ENCODE data around the gene HOXA11. TPM values are rescaled to one million over a fixed set of nuclear protein-coding genes. Genes with fewer than 3 reads are reported as not detected.

Gene HOXA11
- total and polyA plus RNA-seq, 4 donors, result 0.13 to 0.81 TPM; not detected in 2

GRCh38 chr7:27202018-27202861, 17.2 kb upstream of the HOXA11 start:
- DNase-seq (peak in 1 of 2 donors; percentile 31), ATAC-seq (ENCODE audit: low FRiP score) (no peak)
- 26 to 34% methylated on average over 30 of the region's 30 CpGs for WGBS, 2 donors
- intact Hi-C loops (cut with DNase I), result loop anchor here in 1 of 2 donors (5.0 kb wide), 1 partner anchor 890 kb away; no protein-coding TSS in a partner anchor
- Histone ChIP-seq H3K36me3 (ENCODE audit: control insufficient read depth in 1 of 2, insufficient read depth in 2 of 2, low read length in 1 of 2) (no peaks in the 10 kb centered on the region), H3K4me1 (ENCODE audit: control insufficient read depth in 1 of 2, insufficient read depth in 2 of 2, low read length in 2 of 2) (no peaks in the 10 kb centered on the region), H3K4me3 (ENCODE audit: low read length in 2 of 2) (no peak overlapping the region), H3K9me3 (ENCODE audit: control insufficient read depth, low read length) (no peaks in the 10 kb centered on the region), H3K27ac (ENCODE audit: low read depth in 1 of 2, low read length in 2 of 2) (no peak overlapping the region), H3K27me3 (ENCODE audit: control insufficient read depth in 1 of 2, insufficient read depth in 2 of 2, low read length in 1 of 2) (peaks cover 0 to 2% of the 10 kb centered on the region in 2 donors)

GRCh38 chr7:27201580-27202017, 16.6 kb upstream of the HOXA11 start:
- Histone ChIP-seq H3K9me3 (ENCODE audit: control insufficient read depth, low read length) (no peaks in the 10 kb centered on the region), H3K4me3 (ENCODE audit: low read length in 2 of 2) (no peak overlapping the region), H3K4me1 (ENCODE audit: control insufficient read depth in 1 of 2, insufficient read depth in 2 of 2, low read length in 2 of 2) (no peaks in the 10 kb centered on the region), H3K27me3 (ENCODE audit: control insufficient read depth in 1 of 2, insufficient read depth in 2 of 2, low read length in 1 of 2) (peaks cover 0 to 2% of the 10 kb centered on the region in 2 donors), H3K36me3 (ENCODE audit: control insufficient read depth in 1 of 2, insufficient read depth in 2 of 2, low read length in 1 of 2) (no peaks in the 10 kb centered on the region), H3K27ac (ENCODE audit: low read depth in 1 of 2, low read length in 2 of 2) (no peak overlapping the region)
- WGBS, 2 donors, result 34 to 59% methylated on average over 4 of the region's 4 CpGs
- DNase-seq (peak in 1 of 2 donors; percentile 47), ATAC-seq (ENCODE audit: low FRiP score) (no peak)
- intact Hi-C loops (cut with DNase I), result loop anchor here in 1 of 2 donors (5.0 kb wide), 1 partner anchor 891 kb away; no protein-coding TSS in a partner anchor

GRCh38 chr7:27200761-27201579, 15.9 kb upstream of the HOXA11 start:
- peaks cover 0 to 2% of the 10 kb centered on the region in 2 donors for H3K27me3 ChIP-seq (ENCODE audit: control insufficient read depth in 1 of 2, insufficient read depth in 2 of 2, low read length in 1 of 2)
- H3K9me3 ChIP-seq (ENCODE audit: control insufficient read depth, low read length), result no peaks in the 10 kb centered on the region
- H3K36me3 ChIP-seq (ENCODE audit: control insufficient read depth in 1 of 2, insufficient read depth in 2 of 2, low read length in 1 of 2), result no peaks in the 10 kb centered on the region
- no peak for ATAC-seq (ENCODE audit: low FRiP score)
- H3K27ac ChIP-seq (ENCODE audit: low read depth in 1 of 2, low read length in 2 of 2), result no peak overlapping the region
- H3K4me1 ChIP-seq (ENCODE audit: control insufficient read depth in 1 of 2, insufficient read depth in 2 of 2, low read length in 2 of 2), result no peaks in the 10 kb centered on the region
- intact Hi-C loops (cut with DNase I), result loop anchor here in 1 of 2 donors (5.0 kb wide), 1 partner anchor 891 kb away; no protein-coding TSS in a partner anchor
- DNase-seq, result peak in 1 of 2 donors; percentile 36
- no peak overlapping the region for H3K4me3 ChIP-seq (ENCODE audit: low read length in 2 of 2)
- 19 to 26% methylated on average over 14 of the region's 14 CpGs for WGBS, 2 donors

GRCh38 chr7:27199849-27200760, 15.1 kb upstream of the HOXA11 start, which contains the start of gene HOXA13:
HOXA13 (minus strand) TSS chr7:27200091; CDS start chr7:27200077, 14 bp downstream.
- peak in 1 of 2 donors; percentile 75 for DNase-seq
- Histone ChIP-seq H3K27me3 (ENCODE audit: control insufficient read depth in 1 of 2, insufficient read depth in 2 of 2, low read length in 1 of 2) (peaks cover 0 to 2% of the 10 kb centered on the region in 2 donors), H3K36me3 (ENCODE audit: control insufficient read depth in 1 of 2, insufficient read depth in 2 of 2, low read length in 1 of 2) (no peaks in the 10 kb centered on the region), H3K4me3 (ENCODE audit: low read length in 2 of 2) (peak within 1 kb of the TSS; percentile 16 to 36), H3K9me3 (ENCODE audit: control insufficient read depth, low read length) (no peaks in the 10 kb centered on the region), H3K4me1 (ENCODE audit: control insufficient read depth in 1 of 2, insufficient read depth in 2 of 2, low read length in 2 of 2) (no peaks in the 10 kb centered on the region), H3K27ac (ENCODE audit: low read depth in 1 of 2, low read length in 2 of 2) (no peak within 1 kb of the TSS)
- intact Hi-C loops (cut with DNase I), result loop anchor here (5.0 to 10.0 kb wide), 5 partner anchors 715 to 895 kb away; no protein-coding TSS in a partner anchor
- no peak for ATAC-seq (ENCODE audit: low FRiP score)
- 1 to 2% methylated on average over 61 to 99 of the region's 99 CpGs for WGBS, 2 donors

GRCh38 chr7:27198871-27199801, 14.1 kb upstream of the HOXA11 start:
- WGBS, 2 donors, result 2 to 4% methylated on average over 63 to 93 of the region's 93 CpGs
- peak; percentile 46 to 77 for DNase-seq
- Histone ChIP-seq H3K27ac (ENCODE audit: low read depth in 1 of 2, low read length in 2 of 2) (no peak overlapping the region), H3K4me3 (ENCODE audit: low read length in 2 of 2) (peak overlapping the region in 1 of 2 donors; percentile 16), H3K9me3 (ENCODE audit: control insufficient read depth, low read length) (no peaks in the 10 kb centered on the region), H3K27me3 (ENCODE audit: control insufficient read depth in 1 of 2, insufficient read depth in 2 of 2, low read length in 1 of 2) (peaks cover 0 to 2% of the 10 kb centered on the region in 2 donors), H3K36me3 (ENCODE audit: control insufficient read depth in 1 of 2, insufficient read depth in 2 of 2, low read length in 1 of 2) (no peaks in the 10 kb centered on the region), H3K4me1 (ENCODE audit: control insufficient read depth in 1 of 2, insufficient read depth in 2 of 2, low read length in 2 of 2) (no peaks in the 10 kb centered on the region)
- intact Hi-C loops (cut with DNase I), result loop anchor here (5.0 to 10.0 kb wide), 4 partner anchors 716 to 896 kb away; no protein-coding TSS in a partner anchor
- no peak for ATAC-seq (ENCODE audit: low FRiP score)

- Histone ChIP-seq H3K4me1 (ENCODE audit: control insufficient read depth in 1 of 2, insufficient read depth in 2 of 2, low read length in 2 of 2) (no peaks in the 10 kb centered on the region), H3K27me3 (ENCODE audit: control insufficient read depth in 1 of 2, insufficient read depth in 2 of 2, low read length in 1 of 2) (peaks cover 0 to 2% of the 10 kb centered on the region in 2 donors), H3K9me3 (ENCODE audit: control insufficient read depth, low read length) (no peaks in the 10 kb centered on the region), H3K4me3 (ENCODE audit: low read length in 2 of 2) (no peak overlapping the region), H3K27ac (ENCODE audit: low read depth in 1 of 2, low read length in 2 of 2) (no peak overlapping the region), H3K36me3 (ENCODE audit: control insufficient read depth in 1 of 2, insufficient read depth in 2 of 2, low read length in 1 of 2) (no peaks in the 10 kb centered on the region)
- intact Hi-C loops (cut with DNase I), result loop anchor here (5.0 to 10.0 kb wide), 4 partner anchors 717 to 897 kb away; no protein-coding TSS in a partner anchor
- DNase-seq, result peak; percentile 41 to 62
- 20 to 22% methylated on average over 29 of the region's 29 CpGs for WGBS, 2 donors
- no peak for ATAC-seq (ENCODE audit: low FRiP score)
These were observed 13.3 kb upstream of the HOXA11 start for GRCh38 chr7:27198138-27198841.

Measured in aorta (tissue), 5 donors.